Ovary (tissue), 3 donors: ENCODE data around the gene SLC39A1.
"Not testable (repeated sequence)": the region's sequence is repeated elsewhere in the genome, so short reads cannot be mapped to it uniquely, and the experiment has no call there.

Source experiments
- EP300 ChIP-seq: sonication (generic); formaldehyde crosslinking; IDR thresholded peaks from one replicate; pipeline ENCODE4 v1.6.1; 2017; ENCODE audit warnings: antibody characterized with exemption
- POLR2A ChIP-seq: fragments of 450-650 bp; IDR thresholded peaks from one replicate; pipeline ENCODE4 v1.6.1; 2017; ENCODE audit warnings: antibody characterized with exemption, mild to moderate bottlenecking, moderate library complexity
- TF ChIP-seq, protein P1 (sequence below), 3 donors: fragments of 450-650 bp in 2 of 3; fragments of 200-600 bp in 1 of 3; IDR thresholded peaks; one replicate each; pipeline versions ENCODE4 v1.5.1 to v1.8.0; 2016 to 2022; ENCODE audit warnings: antibody characterized with exemption in 3 of 3, mild to moderate bottlenecking in 1 of 3
- donor health status: DM: no; HTN: no; CAD: no.

DNA sequence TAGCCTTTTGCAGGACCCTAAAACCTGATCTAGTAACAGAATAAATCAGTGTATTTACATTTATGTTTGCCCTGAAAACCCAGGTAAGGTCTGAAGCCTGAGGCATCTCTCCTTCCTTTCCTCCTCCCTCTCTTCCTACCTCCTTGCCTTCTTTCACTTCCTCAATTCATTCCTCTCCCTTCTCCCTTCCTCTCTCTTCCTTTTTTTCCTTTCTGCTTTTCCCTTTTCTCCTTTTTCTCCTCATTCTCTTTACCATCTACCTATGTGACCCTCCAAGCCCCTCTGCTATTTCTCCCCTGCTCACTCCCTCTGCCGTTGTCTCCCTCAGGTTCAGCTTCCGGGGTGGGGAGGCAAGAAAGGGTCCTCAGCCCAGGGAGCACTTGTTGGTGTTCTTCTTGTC is 18.4 kb upstream of the SLC39A1 start:
- TF ChIP-seq, protein P1, sequence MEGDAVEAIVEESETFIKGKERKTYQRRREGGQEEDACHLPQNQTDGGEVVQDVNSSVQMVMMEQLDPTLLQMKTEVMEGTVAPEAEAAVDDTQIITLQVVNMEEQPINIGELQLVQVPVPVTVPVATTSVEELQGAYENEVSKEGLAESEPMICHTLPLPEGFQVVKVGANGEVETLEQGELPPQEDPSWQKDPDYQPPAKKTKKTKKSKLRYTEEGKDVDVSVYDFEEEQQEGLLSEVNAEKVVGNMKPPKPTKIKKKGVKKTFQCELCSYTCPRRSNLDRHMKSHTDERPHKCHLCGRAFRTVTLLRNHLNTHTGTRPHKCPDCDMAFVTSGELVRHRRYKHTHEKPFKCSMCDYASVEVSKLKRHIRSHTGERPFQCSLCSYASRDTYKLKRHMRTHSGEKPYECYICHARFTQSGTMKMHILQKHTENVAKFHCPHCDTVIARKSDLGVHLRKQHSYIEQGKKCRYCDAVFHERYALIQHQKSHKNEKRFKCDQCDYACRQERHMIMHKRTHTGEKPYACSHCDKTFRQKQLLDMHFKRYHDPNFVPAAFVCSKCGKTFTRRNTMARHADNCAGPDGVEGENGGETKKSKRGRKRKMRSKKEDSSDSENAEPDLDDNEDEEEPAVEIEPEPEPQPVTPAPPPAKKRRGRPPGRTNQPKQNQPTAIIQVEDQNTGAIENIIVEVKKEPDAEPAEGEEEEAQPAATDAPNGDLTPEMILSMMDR (IDR thresholded peaks at IDR 0.05), result not testable (repeated sequence)
- not testable (repeated sequence) for TF ChIP-seq POLR2A, EP300
